Activated T-cell treated with anti-CD3 and anti-CD28 coated beads, Interleukin-2, amount 50 U/mL, for 24 hours (primary cell): ENCODE data around the gene HRK.
A peak's percentile ranks its signal among the peaks of the same experiment; 100 is the strongest.

ENCODE experiments used
- DNase-seq: peaks from one replicate; pipeline ENCODE4 v3.0.0-alpha.2; 2020
- H3K27ac Mint-ChIP-seq: 2 replicates; pipeline ENCODE4 v1.8.0; 2020; ENCODE audit warnings: mild to moderate bottlenecking, mixed read lengths
- H3K27me3 Mint-ChIP-seq: 2 replicates; pipeline ENCODE4 v1.8.0; 2020; ENCODE audit warnings: mixed read lengths
- H3K36me3 Mint-ChIP-seq: 2 replicates; pipeline ENCODE4 v1.8.0; 2020; ENCODE audit warnings: low read depth, mixed read lengths
- H3K4me1 Mint-ChIP-seq: 2 replicates; pipeline ENCODE4 v1.8.0; 2020; ENCODE audit warnings: low read depth, mixed read lengths
- H3K4me3 Mint-ChIP-seq: 2 replicates; pipeline ENCODE4 v1.8.0; 2020; ENCODE audit warnings: mild to moderate bottlenecking, moderate library complexity, mixed read lengths
- H3K9me3 Mint-ChIP-seq: 2 replicates; pipeline ENCODE4 v1.8.0; 2020; ENCODE audit warnings: mixed read lengths

HRK gene

DNA sequence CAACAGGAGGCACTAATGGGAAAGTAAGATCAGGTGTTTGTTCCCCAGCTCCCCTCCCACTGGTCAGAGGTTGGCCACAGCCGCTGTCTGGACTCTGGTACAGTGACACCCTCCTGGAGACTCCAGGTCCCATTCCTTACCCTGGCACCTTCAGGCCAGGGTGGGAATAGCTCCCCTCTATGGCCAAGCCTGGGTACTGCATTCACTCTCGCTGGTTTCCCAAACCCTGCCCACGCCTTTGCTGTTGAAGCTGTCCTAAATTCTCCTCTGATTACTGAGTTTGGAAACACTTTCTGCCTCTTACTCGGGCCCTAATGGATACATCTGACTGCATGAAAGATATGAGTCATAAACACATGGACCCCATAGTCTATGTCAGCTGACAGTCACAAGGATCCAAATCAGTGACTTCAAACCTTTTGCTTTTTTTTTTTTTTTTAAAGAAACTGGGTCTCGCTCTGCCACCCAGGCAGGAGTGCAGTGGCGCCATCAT is 17.9 kb downstream of the HRK start:
- DNase-seq: peak; percentile 33
- H3K4me3 Mint-ChIP-seq: no peak overlapping the region
- H3K27ac Mint-ChIP-seq: no peak overlapping the region
- no peaks in the 10 kb centered on the region for H3K36me3 Mint-ChIP-seq
- peaks cover 24% of the 10 kb centered on the region for H3K27me3 Mint-ChIP-seq
- peaks cover 2% of the 10 kb centered on the region for H3K9me3 Mint-ChIP-seq
- H3K4me1 Mint-ChIP-seq: peaks cover 4% of the 10 kb centered on the region

DNA sequence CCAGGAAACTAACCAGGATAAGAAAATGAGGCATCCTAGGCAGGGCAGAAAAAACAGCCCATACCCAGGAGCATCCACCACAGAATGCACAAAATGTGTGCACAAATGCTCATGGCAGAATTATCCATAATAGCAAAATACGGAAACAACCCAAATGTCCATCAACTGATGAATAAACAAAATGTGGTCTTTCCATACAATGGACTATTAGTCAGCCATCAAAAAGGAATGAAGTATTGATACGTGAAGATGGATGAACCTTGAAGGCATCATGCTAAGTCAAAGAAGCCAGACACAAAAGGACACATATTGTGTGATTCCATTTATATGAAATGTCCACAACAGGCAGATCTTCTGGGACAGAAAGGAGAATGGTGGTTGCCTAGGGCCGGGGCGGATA is 19.1 kb downstream of the HRK start:
- Mint-ChIP-seq H3K9me3 (peaks cover 2% of the 10 kb centered on the region), H3K4me1 (peaks cover 4% of the 10 kb centered on the region), H3K27ac (no peak overlapping the region), H3K4me3 (no peak overlapping the region), H3K27me3 (peaks cover 36% of the 10 kb centered on the region), H3K36me3 (no peaks in the 10 kb centered on the region)
- DNase-seq: no peak

DNA sequence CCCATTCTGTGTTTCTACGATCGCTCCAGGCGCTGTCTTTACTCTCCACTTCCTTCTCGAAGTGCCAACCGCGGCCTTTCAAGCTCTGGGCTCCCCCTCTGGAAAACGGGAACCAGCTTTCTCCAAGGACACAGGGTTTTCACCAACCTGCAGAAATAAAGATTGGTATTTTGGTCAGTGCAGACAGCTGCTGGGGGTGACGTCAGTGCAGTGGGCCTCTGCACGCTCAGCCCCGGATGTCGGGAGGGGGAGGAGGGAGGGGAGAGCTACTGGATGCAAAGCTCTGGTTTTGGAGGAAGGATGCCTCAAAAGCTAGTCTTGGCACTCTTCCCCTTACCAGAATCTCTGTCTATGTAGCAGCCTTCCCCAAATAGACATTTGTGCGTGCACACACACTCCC is 19.9 kb downstream of the HRK start:
- no peak overlapping the region for H3K4me3 Mint-ChIP-seq
- DNase-seq: peak; percentile 34
- H3K36me3 Mint-ChIP-seq: no peaks in the 10 kb centered on the region
- H3K9me3 Mint-ChIP-seq: peaks cover 2% of the 10 kb centered on the region
- peaks cover 44% of the 10 kb centered on the region for H3K27me3 Mint-ChIP-seq
- H3K4me1 Mint-ChIP-seq: peaks cover 4% of the 10 kb centered on the region
- no peak overlapping the region for H3K27ac Mint-ChIP-seq

- Mint-ChIP-seq H3K27me3 (peaks cover 53% of the 10 kb centered on the region), H3K4me3 (no peak overlapping the region), H3K4me1 (peaks cover 4% of the 10 kb centered on the region)
Observed at GRCh38 chr12:116860263-116860662, 21.0 kb downstream of the HRK start.

GRCh38 chr12:116859079-116859478 is 22.2 kb downstream of the HRK start:
- H3K9me3 Mint-ChIP-seq: peaks cover 2% of the 10 kb centered on the region
- no peaks in the 10 kb centered on the region for H3K36me3 Mint-ChIP-seq
- no peak for DNase-seq
- peaks cover 4% of the 10 kb centered on the region for H3K4me1 Mint-ChIP-seq
- peaks cover 56% of the 10 kb centered on the region for H3K27me3 Mint-ChIP-seq
- no peak overlapping the region for H3K4me3 Mint-ChIP-seq
- H3K27ac Mint-ChIP-seq: no peak overlapping the region

More at GRCh38 chr12:116860263-116860662, 21.0 kb downstream of the HRK start:
- DNase-seq: no peak
- H3K9me3 Mint-ChIP-seq: peaks cover 2% of the 10 kb centered on the region
- H3K27ac Mint-ChIP-seq: no peak overlapping the region
- no peaks in the 10 kb centered on the region for H3K36me3 Mint-ChIP-seq

- Mint-ChIP-seq H3K27me3 (peaks cover 47% of the 10 kb centered on the region), H3K9me3 (no peaks in the 10 kb centered on the region), H3K36me3 (no peaks in the 10 kb centered on the region), H3K4me1 (peaks cover 4% of the 10 kb centered on the region), H3K27ac (no peak overlapping the region), H3K4me3 (no peak overlapping the region)
- DNase-seq: no peak
Observed at GRCh38 chr12:116856729-116857128, 24.5 kb downstream of the HRK start.

- no peaks in the 10 kb centered on the region for H3K36me3 Mint-ChIP-seq
- no peak for DNase-seq
- no peak overlapping the region for H3K27ac Mint-ChIP-seq
- H3K27me3 Mint-ChIP-seq: peaks cover 47% of the 10 kb centered on the region
- H3K4me1 Mint-ChIP-seq: peaks cover 1% of the 10 kb centered on the region
- H3K4me3 Mint-ChIP-seq: no peak overlapping the region
- no peaks in the 10 kb centered on the region for H3K9me3 Mint-ChIP-seq
Observed at GRCh38 chr12:116855744-116856470, 25.3 kb downstream of the HRK start.

DNA sequence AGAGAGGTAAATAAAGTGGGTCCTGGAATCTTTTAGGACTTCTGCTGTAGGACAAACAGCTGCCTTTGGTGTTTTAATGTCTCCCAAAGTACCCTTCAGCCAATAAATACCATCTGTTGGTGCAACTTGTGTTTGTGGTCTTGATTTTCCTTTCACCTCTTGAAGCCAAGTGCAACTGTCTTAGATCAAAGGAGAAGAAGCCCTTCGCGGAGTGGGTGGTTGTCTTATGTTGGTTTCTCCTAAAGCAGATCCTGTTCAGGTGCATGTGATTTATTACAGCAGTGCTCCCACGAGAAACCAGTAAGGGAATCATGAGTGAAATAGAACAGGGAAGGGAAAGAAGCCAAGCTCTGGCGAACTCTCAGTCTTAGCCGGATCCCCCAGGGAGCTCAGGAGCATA is 27.7 kb downstream of the HRK start:
- no peak for DNase-seq
- H3K4me3 Mint-ChIP-seq: no peak overlapping the region
- H3K9me3 Mint-ChIP-seq: no peaks in the 10 kb centered on the region
- H3K27me3 Mint-ChIP-seq: peaks cover 37% of the 10 kb centered on the region
- H3K27ac Mint-ChIP-seq: no peak overlapping the region
- H3K4me1 Mint-ChIP-seq: no peaks in the 10 kb centered on the region
- no peaks in the 10 kb centered on the region for H3K36me3 Mint-ChIP-seq

- Mint-ChIP-seq H3K27ac (no peak overlapping the region), H3K36me3 (no peaks in the 10 kb centered on the region), H3K27me3 (peaks cover 25% of the 10 kb centered on the region), H3K4me1 (no peaks in the 10 kb centered on the region), H3K4me3 (no peak overlapping the region), H3K9me3 (no peaks in the 10 kb centered on the region)
- DNase-seq: no peak
Observed at GRCh38 chr12:116852303-116852702, 28.9 kb downstream of the HRK start.

- Mint-ChIP-seq H3K27me3 (no peaks in the 10 kb centered on the region), H3K4me3 (no peak overlapping the region), H3K9me3 (no peaks in the 10 kb centered on the region), H3K36me3 (no peaks in the 10 kb centered on the region), H3K4me1 (no peaks in the 10 kb centered on the region), H3K27ac (no peak overlapping the region)
- DNase-seq: no peak
Observed at GRCh38 chr12:116849216-116849615, 32.0 kb downstream of the HRK start.

GRCh38 chr12:116843085-116843484 is 38.2 kb downstream of the HRK start:
- H3K4me3 Mint-ChIP-seq: no peak overlapping the region
- no peaks in the 10 kb centered on the region for H3K27me3 Mint-ChIP-seq
- no peak overlapping the region for H3K27ac Mint-ChIP-seq
- no peaks in the 10 kb centered on the region for H3K4me1 Mint-ChIP-seq
- H3K36me3 Mint-ChIP-seq: no peaks in the 10 kb centered on the region
- DNase-seq: no peak
- H3K9me3 Mint-ChIP-seq: no peaks in the 10 kb centered on the region

DNA sequence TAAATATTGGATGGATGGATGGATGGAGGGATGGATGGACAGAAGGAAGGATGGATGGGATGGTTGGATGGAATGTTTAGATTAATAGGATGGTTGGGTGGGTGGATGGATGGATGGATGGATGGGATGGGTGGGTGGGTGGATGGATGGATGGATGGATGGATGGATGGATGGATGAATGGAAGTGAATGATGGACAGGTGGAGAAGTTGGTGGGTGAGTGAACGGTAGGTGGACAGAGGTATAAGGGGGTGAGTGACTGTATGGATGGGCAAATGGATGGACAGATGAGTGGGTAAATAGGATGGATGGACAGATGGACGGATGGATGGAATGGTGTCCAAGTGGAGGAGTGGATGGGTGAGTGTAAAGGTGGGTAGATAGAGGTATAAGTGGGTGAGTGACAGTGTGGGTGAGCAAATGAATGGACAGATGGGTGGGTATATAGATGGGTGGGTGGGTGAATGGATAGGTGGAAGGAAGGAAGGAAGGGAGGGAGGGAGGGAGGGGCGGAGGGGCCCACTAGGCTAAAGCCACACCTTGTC is 41.9 kb downstream of the HRK start:
- H3K4me1 Mint-ChIP-seq: no peaks in the 10 kb centered on the region
- no peak overlapping the region for H3K27ac Mint-ChIP-seq
- H3K4me3 Mint-ChIP-seq: no peak overlapping the region
- no peak for DNase-seq
- peaks cover 20% of the 10 kb centered on the region for H3K36me3 Mint-ChIP-seq
- H3K27me3 Mint-ChIP-seq: no peaks in the 10 kb centered on the region
- H3K9me3 Mint-ChIP-seq: no peaks in the 10 kb centered on the region

GRCh38 chr12:116838365-116838764 is 42.9 kb downstream of the HRK start:
- H3K27me3 Mint-ChIP-seq: no peaks in the 10 kb centered on the region
- H3K4me1 Mint-ChIP-seq: no peaks in the 10 kb centered on the region
- H3K27ac Mint-ChIP-seq: no peak overlapping the region
- H3K36me3 Mint-ChIP-seq: peaks cover 21% of the 10 kb centered on the region
- no peak for DNase-seq
- H3K9me3 Mint-ChIP-seq: no peaks in the 10 kb centered on the region
- no peak overlapping the region for H3K4me3 Mint-ChIP-seq

DNA sequence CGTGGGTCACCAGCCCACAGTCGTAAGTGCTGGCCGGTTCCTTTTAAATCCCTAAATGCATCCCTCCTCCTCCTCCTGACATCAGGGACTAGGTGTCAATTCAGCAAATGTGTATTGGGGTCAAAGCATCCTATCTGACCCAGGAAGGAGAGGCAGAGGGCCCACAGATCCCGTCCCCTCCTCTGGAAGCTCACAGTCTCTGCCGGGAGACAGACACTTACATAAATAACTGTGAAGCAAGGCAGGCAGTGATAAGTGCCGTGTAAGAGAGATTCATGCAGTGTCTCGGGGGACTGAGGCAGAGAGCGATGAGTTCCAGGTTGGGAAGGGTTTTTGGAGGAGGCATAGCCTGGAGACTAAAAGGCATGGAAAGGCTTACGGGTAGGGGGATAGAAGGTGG is 44.1 kb downstream of the HRK start:
- H3K4me3 Mint-ChIP-seq: no peak overlapping the region
- no peak overlapping the region for H3K27ac Mint-ChIP-seq
- no peak for DNase-seq
- no peaks in the 10 kb centered on the region for H3K9me3 Mint-ChIP-seq
- H3K4me1 Mint-ChIP-seq: no peaks in the 10 kb centered on the region
- H3K27me3 Mint-ChIP-seq: no peaks in the 10 kb centered on the region
- peaks cover 21% of the 10 kb centered on the region for H3K36me3 Mint-ChIP-seq

DNA sequence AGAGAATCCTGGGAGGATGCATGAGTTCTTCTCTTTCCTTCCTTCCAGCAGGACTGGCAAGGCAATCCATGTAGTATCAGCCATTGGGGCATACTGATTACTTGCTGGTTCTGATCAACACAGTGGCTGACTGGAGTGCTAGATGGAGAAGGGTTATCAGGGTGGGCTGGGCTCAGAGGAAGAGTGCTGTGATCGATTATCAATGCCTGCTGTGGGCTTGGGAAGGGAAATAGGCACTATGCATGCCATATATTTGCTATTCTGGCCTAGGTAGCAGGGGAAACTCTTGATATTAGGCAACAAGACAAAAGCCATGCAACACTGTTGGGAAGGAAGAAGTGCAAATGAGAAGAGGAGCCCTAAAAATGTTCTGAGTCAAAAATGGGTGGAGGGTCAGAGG is 45.8 kb downstream of the HRK start:
- H3K36me3 Mint-ChIP-seq: peaks cover 21% of the 10 kb centered on the region
- H3K27me3 Mint-ChIP-seq: no peaks in the 10 kb centered on the region
- H3K9me3 Mint-ChIP-seq: no peaks in the 10 kb centered on the region
- DNase-seq: no peak
- no peak overlapping the region for H3K4me3 Mint-ChIP-seq
- no peaks in the 10 kb centered on the region for H3K4me1 Mint-ChIP-seq
- no peak overlapping the region for H3K27ac Mint-ChIP-seq
